HFF-Myc (cell line): ENCODE data around the gene NTSR2.

Source experiments
- DNase-seq: peaks from one replicate; pipeline ENCODE4 v3.0.0-alpha.2; 2011; ENCODE audit warnings: low read depth; ENCODE audit errors: extremely low read depth
- H3K4me3 ChIP-seq: replicated peaks from 2 replicates; pipeline ENCODE4 v1.5.1; 2011; ENCODE audit warnings: low read depth, mild to moderate bottlenecking, control low read depth, low read length
- TF ChIP-seq, protein P1 (sequence below): IDR thresholded peaks from 2 replicates; pipeline ENCODE4 v1.5.1; 2012; ENCODE audit warnings: mild to moderate bottlenecking, low read depth, low read length, control low read depth; ENCODE audit errors: missing control alignments

The NTSR2 gene

DNA sequence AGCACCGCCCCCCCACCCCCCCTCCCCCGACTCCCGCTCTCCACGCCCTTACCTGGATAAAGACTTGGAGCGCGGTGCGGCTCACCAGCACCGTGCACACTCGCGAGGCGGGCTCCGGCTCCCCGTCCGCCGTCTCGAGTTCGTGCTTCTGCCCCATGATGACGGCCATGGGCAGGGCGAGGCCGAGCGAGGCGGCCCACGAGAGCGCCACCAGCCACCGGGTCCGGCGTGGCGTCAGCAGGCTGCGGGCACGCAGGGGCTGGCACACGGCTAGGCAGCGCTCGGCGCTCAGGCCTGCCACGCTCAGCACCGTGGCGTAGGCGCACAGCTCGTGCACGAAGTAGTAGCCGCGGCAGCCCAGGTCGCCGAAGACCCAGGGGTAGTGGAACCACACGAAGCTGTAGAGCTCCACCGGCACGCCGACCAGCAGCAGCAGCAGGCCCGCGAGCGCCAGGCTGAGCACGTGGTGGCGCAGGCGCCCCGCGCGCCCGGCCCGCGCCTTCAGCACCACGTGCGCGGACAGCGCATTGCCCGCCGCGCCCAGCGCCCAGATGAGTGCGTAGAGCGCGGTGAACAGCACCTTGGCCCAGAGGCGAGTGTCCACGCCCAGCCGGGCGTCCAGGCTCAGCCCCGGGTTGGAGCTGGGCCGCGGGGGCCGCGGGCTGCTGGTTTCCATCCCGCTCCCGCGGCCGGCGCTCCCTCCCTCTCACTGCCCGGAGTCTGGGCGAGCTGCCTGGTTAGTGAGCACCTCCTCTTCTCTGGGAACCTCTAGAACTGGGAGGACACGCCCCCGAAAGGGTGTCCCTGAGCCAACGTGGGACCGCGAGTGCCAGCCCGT lies at the start of gene NTSR2:
NTSR2 (minus strand) TSS at position 742 of the 838 bp plus-strand sequence; CDS start at position 676, 66 bp downstream.
- TF ChIP-seq, protein P1, sequence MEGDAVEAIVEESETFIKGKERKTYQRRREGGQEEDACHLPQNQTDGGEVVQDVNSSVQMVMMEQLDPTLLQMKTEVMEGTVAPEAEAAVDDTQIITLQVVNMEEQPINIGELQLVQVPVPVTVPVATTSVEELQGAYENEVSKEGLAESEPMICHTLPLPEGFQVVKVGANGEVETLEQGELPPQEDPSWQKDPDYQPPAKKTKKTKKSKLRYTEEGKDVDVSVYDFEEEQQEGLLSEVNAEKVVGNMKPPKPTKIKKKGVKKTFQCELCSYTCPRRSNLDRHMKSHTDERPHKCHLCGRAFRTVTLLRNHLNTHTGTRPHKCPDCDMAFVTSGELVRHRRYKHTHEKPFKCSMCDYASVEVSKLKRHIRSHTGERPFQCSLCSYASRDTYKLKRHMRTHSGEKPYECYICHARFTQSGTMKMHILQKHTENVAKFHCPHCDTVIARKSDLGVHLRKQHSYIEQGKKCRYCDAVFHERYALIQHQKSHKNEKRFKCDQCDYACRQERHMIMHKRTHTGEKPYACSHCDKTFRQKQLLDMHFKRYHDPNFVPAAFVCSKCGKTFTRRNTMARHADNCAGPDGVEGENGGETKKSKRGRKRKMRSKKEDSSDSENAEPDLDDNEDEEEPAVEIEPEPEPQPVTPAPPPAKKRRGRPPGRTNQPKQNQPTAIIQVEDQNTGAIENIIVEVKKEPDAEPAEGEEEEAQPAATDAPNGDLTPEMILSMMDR: no peak
- no peak within 1 kb of the TSS for H3K4me3 ChIP-seq
- no peak for DNase-seq

GRCh38 chr2:11719230-11719977 lies 49.4 kb upstream of the NTSR2 start:
- no peak for DNase-seq
- H3K4me3 ChIP-seq: no peak overlapping the region
- TF ChIP-seq, protein P1: no peak

GRCh38 chr2:11718606-11719005 lies 48.6 kb upstream of the NTSR2 start:
- DNase-seq: no peak
- H3K4me3 ChIP-seq: no peak overlapping the region
- TF ChIP-seq, protein P1: no peak

DNA sequence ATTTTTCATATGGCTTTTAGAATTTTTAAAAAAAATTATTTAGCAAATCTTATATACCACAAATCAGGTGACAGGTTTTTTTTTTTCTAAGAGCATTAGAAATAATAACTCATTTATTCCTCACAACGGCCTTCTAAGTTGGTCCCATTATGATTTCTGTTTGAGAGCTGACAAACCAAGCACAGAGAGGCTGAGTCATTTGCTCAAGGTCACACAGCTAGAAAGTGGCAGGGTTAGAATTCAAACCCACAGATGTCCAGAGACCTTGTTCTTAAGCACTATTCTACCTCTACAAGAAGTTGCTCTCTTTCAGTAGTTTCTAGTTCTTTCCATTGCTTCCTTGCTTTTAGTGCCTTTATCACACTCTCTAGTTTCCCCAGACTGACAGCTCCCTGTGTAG lies 47.6 kb upstream of the NTSR2 start:
- TF ChIP-seq, protein P1: no peak
- H3K4me3 ChIP-seq: no peak overlapping the region
- DNase-seq: no peak

DNA sequence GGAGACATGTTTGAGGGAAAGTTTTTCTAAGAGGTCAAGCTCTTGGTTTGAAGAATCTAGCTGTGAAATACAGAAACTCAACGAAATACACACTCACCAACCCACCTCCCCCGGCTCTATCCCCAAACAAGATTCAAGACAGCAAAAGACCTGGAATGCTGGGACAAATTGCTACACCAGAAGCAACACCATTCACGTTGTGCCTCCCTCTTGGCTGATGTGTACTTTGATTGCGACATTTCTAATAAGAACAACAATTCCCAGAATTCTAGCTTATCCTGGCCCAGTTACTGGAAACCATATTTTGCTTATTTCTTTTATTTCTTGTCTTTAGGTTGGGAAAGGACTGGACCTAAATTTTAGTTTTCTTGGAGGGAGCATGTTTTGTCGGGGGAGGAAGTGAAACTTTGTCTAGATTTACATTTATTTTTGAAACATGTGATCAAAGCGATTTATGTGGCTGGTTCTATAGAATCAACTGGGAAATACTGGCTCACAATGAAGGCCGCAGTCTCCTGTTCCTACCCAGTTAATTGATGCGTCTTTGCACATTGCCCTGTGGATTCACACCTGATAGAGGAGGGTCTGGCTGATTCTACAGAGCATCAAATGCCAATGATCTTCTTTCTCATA lies 46.8 kb upstream of the NTSR2 start:
- TF ChIP-seq, protein P1: no peak
- no peak overlapping the region for H3K4me3 ChIP-seq
- DNase-seq: no peak

GRCh38 chr2:11715987-11716652 lies 46.1 kb upstream of the NTSR2 start:
- no peak overlapping the region for H3K4me3 ChIP-seq
- DNase-seq: no peak
- TF ChIP-seq, protein P1: no peak
